Measurements from ENCODE around the gene KRTAP1-1. TPM values are rescaled to one million over a fixed set of nuclear protein-coding genes. Genes with fewer than 3 reads are reported as not detected.
A peak's percentile ranks its signal among the peaks of the same experiment; 100 is the strongest.

The KRTAP1-1 gene
- polyA plus RNA-seq, 1 experiment: 0.19 TPM

DNA sequence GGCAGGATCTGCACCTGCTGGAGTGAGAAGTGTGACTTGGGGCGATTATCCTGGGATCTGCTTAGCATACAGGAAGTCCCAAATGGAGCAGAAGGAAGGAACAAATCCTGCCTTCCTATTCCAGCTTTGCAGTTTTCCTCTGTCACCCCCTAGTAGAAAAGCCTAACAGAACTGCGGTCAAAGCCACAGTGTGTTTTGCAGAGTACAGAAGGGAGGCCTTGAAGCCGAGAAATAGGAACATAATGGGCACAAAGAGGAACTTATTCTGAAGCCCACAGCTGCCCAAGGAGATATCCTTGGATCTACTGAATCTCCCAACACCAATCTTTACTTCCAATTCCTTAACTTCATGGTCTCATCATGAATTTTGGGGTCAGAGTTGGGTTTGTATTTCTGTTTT is 22.7 kb downstream of the KRTAP1-1 start:
- DNase-seq (ENCODE audit: low read depth, low spot score): no peak
- Histone ChIP-seq H3K27me3 (ENCODE audit: control insufficient read depth, insufficient read depth, low read length) (no peaks in the 10 kb centered on the region), H3K27ac (ENCODE audit: low read depth, low read length) (no peak overlapping the region), H3K4me3 (ENCODE audit: low read depth, low read length) (no peak overlapping the region), H3K9me3 (ENCODE audit: control insufficient read depth, insufficient read depth, low read length) (no peaks in the 10 kb centered on the region)
- ChIA-PET POLR2A (no interaction called here), CTCF (no interaction called here)
- TF ChIP-seq, protein P1, sequence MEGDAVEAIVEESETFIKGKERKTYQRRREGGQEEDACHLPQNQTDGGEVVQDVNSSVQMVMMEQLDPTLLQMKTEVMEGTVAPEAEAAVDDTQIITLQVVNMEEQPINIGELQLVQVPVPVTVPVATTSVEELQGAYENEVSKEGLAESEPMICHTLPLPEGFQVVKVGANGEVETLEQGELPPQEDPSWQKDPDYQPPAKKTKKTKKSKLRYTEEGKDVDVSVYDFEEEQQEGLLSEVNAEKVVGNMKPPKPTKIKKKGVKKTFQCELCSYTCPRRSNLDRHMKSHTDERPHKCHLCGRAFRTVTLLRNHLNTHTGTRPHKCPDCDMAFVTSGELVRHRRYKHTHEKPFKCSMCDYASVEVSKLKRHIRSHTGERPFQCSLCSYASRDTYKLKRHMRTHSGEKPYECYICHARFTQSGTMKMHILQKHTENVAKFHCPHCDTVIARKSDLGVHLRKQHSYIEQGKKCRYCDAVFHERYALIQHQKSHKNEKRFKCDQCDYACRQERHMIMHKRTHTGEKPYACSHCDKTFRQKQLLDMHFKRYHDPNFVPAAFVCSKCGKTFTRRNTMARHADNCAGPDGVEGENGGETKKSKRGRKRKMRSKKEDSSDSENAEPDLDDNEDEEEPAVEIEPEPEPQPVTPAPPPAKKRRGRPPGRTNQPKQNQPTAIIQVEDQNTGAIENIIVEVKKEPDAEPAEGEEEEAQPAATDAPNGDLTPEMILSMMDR (IDR thresholded peaks at IDR 0.05; ENCODE audit: low read depth, low read length): no peak

DNA sequence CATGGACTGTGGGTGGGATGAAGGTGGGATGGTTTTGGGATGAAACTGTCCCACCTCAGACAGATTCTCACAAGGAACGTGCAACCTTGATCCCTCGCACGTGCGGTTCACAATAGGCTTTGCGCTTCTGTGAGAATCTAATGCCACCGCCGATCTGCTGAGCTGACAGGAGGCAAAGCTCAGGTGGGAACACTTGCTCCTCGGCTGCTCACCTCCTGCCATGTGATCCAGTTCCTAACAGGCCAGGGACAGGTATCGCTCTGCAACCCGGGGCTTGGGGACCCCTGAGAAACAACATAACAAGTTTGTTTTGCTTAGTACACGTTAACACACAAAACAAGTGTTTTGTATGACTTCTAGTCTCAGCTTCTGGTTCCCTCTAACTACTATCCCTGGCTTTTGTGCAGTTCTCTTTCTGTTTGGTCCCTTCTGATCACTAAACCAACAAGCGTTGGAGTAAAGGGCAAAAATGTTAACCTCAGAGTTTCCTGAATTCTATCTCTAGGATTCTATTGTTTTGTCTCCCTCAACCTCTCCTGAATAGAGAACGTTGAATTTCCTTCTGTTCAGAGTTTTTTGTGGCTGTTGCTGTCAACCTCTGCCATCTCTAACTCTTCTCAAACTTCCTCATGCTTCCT is 24.6 kb downstream of the KRTAP1-1 start:
- TF ChIP-seq, protein P1 (IDR thresholded peaks at IDR 0.05; ENCODE audit: low read depth, low read length): no peak
- no peaks in the 10 kb centered on the region for H3K27me3 ChIP-seq (ENCODE audit: control insufficient read depth, insufficient read depth, low read length)
- ChIA-PET CTCF (no interaction called here), POLR2A (no interaction called here)
- no peak overlapping the region for H3K4me3 ChIP-seq (ENCODE audit: low read depth, low read length)
- no peak for DNase-seq (ENCODE audit: low read depth, low spot score)
- no peaks in the 10 kb centered on the region for H3K9me3 ChIP-seq (ENCODE audit: control insufficient read depth, insufficient read depth, low read length)
- H3K27ac ChIP-seq (ENCODE audit: low read depth, low read length): no peak overlapping the region

DNA sequence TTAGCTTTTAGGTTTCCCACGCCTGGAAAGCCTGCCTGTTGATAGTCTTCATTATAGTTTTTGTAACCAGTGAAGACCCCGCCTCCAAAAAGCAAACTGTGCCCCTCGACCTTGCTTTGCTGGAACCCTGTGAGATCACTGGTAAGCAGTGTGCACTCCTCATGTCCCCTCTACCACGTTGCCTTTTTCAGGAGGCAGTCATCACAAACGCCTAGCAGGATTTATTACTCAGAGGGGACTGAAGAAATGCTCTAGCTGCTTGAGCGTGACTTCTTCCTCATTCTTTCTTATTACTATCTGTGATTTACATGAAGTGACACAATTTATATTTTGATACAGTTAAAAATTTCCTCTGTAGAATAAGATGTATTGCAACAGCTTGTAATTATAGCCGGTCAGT is 25.8 kb downstream of the KRTAP1-1 start:
- Histone ChIP-seq H3K4me3 (ENCODE audit: low read depth, low read length) (no peak overlapping the region), H3K27ac (ENCODE audit: low read depth, low read length) (no peak overlapping the region), H3K27me3 (ENCODE audit: control insufficient read depth, insufficient read depth, low read length) (no peaks in the 10 kb centered on the region), H3K9me3 (ENCODE audit: control insufficient read depth, insufficient read depth, low read length) (no peaks in the 10 kb centered on the region)
- TF ChIP-seq, protein P1 (IDR thresholded peaks at IDR 0.05; ENCODE audit: low read depth, low read length): no peak
- ChIA-PET POLR2A (no interaction called here), CTCF (interaction anchor here (0.7 kb wide), 1 partner anchor 534 kb away, joined by 3 read pairs; no protein-coding TSS in a partner anchor)
- DNase-seq (ENCODE audit: low read depth, low spot score): no peak

DNA sequence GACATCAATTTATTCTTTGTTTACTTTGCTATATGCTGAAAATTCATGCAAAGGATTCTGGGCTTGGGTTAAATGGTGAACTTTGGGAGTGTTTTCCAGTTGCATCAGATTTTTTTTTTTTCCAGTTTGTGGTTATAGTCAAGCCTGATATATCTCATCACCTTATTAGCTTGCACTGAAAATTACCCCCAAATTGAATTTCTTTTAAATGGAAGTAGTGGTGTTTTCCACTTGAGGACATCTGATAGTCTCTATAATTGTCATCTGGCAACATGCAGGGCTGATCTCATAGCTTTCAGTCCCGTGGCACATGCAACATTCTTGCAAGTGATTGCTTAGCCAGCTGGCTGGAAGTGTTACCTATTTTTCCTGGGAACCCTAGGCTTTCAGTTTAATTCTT is 27.6 kb downstream of the KRTAP1-1 start:
- CTCF ChIA-PET: no interaction called here
- peak; percentile 13 for DNase-seq (ENCODE audit: low read depth, low spot score)
- Histone ChIP-seq H3K27me3 (ENCODE audit: control insufficient read depth, insufficient read depth, low read length) (no peaks in the 10 kb centered on the region), H3K9me3 (ENCODE audit: control insufficient read depth, insufficient read depth, low read length) (no peaks in the 10 kb centered on the region), H3K4me3 (ENCODE audit: low read depth, low read length) (no peak overlapping the region), H3K27ac (ENCODE audit: low read depth, low read length) (no peak overlapping the region)
- TF ChIP-seq, protein P1 (IDR thresholded peaks at IDR 0.05; ENCODE audit: low read depth, low read length): no peak
- POLR2A ChIA-PET: no interaction called here

DNA sequence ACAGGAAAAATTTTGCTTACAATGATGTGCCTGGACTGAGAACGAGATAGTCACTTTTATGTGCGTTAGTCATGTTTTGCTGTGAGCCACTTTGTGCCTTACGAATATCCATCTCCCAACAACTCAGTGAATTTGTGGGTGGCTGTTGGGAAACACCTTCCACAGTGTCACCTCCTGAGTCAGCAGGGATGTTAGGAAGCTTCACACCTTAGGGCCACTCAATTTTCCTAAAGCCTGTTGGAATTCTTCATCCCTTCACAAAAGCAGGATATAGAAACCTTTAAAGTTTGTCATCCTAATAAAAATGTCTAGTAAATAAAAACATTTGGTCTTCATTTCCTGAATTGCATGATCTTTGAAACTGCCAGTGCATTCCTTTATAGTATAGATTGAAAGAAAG is 28.1 kb downstream of the KRTAP1-1 start:
- TF ChIP-seq, protein P1 (IDR thresholded peaks at IDR 0.05; ENCODE audit: low read depth, low read length): no peak
- POLR2A ChIA-PET: no interaction called here
- no peak for DNase-seq (ENCODE audit: low read depth, low spot score)
- no peak overlapping the region for H3K4me3 ChIP-seq (ENCODE audit: low read depth, low read length)
- no peak overlapping the region for H3K27ac ChIP-seq (ENCODE audit: low read depth, low read length)
- no peaks in the 10 kb centered on the region for H3K27me3 ChIP-seq (ENCODE audit: control insufficient read depth, insufficient read depth, low read length)
- CTCF ChIA-PET: no interaction called here
- no peaks in the 10 kb centered on the region for H3K9me3 ChIP-seq (ENCODE audit: control insufficient read depth, insufficient read depth, low read length)

All from AG04450 (cell line).